ENCODE results near the gene DGAT2.

DNA sequence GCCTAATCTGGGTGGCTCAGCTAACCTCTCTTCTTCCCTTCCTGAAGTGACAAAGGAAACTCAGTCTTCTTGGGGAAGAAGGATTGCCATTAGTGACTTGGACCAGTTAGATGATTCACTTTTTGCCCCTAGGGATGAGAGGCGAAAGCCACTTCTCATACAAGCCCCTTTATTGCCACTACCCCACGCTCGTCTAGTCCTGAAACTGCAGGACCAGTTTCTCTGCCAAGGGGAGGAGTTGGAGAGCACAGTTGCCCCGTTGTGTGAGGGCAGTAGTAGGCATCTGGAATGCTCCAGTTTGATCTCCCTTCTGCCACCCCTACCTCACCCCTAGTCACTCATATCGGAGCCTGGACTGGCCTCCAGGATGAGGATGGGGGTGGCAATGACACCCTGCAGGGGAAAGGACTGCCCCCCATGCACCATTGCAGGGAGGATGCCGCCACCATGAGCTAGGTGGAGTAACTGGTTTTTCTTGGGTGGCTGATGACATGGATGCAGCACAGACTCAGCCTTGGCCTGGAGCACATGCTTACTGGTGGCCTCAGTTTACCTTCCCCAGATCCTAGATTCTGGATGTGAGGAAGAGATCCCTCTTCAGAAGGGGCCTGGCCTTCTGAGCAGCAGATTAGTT lies 32.3 kb downstream of the DGAT2 start:
- no peak for TF ChIP-seq REST (IDR thresholded peaks at IDR 0.05; ENCODE audit: low read depth)
- no peak for TF ChIP-seq YY1 (IDR thresholded peaks at IDR 0.05; ENCODE audit: low read depth)
- no peak for TF ChIP-seq USF1 (IDR thresholded peaks at IDR 0.05)
- TF ChIP-seq EP300 (IDR thresholded peaks at IDR 0.05; ENCODE audit: borderline replicate concordance) = no peak
- TF ChIP-seq NFIC (IDR thresholded peaks at IDR 0.05) = no peak
- TF ChIP-seq TAF1 (IDR thresholded peaks at IDR 0.05; ENCODE audit: low read depth) = no peak
- no peak for TF ChIP-seq CEBPB (IDR thresholded peaks at IDR 0.05)
- TF ChIP-seq FOXM1 (IDR thresholded peaks at IDR 0.05; ENCODE audit: borderline replicate concordance, low read depth) = no peak
- no peak for TF ChIP-seq MAX (IDR thresholded peaks at IDR 0.05)
- no peak for TF ChIP-seq RAD21 (IDR thresholded peaks at IDR 0.05; ENCODE audit: low read depth)
- no peak for TF ChIP-seq EGR1 (IDR thresholded peaks at IDR 0.05)
- no peak for TF ChIP-seq TEAD4 (IDR thresholded peaks at IDR 0.05)
- TF ChIP-seq TCF12 (IDR thresholded peaks at IDR 0.05; ENCODE audit: low read depth) = no peak

Data from Ishikawa (cell line).